Testis (tissue), 2 donors: ENCODE measurements around the gene TET1.

Experiments used
- CTCF ChIP-seq, 3 experiments: fragments of 450-650 bp in 2 of 3; fragments of 200-600 bp in 1 of 3; sonication (generic) in 1 of 3; IDR thresholded peaks; one replicate each; pipeline ENCODE4 v1.5.1; 2016 to 2019; ENCODE audit warnings: antibody characterized with exemption in 3 of 3, mild to moderate bottlenecking in 2 of 3, moderate library complexity in 1 of 3
- POLR2A ChIP-seq: fragments of 450-650 bp; IDR thresholded peaks from one replicate; pipeline ENCODE4 v1.6.1; 2017; ENCODE audit warnings: antibody characterized with exemption, mild to moderate bottlenecking, moderate library complexity

GRCh38 chr10:68601501-68602265 lies 41.5 kb downstream of the TET1 start:
- no peak for TF ChIP-seq CTCF (IDR thresholded peaks at IDR 0.05)
- TF ChIP-seq POLR2A: no peak
